AG10803 (cell line): ENCODE data around the gene PLPP2.

Experiments
- DNase-seq: peaks from one replicate; pipeline ENCODE4 v3.0.0; 2010; ENCODE audit warnings: low read depth
- H3K4me3 ChIP-seq: 2 replicates; pipeline ENCODE4 v1.5.1; 2011; ENCODE audit warnings: mild to moderate bottlenecking, low read length, control low read depth
- CTCF ChIP-seq: conservative IDR thresholded peaks from 2 replicates; pipeline ENCODE4 v1.5.1; 2011; ENCODE audit warnings: mild to moderate bottlenecking, low read length, control low read depth, inconsistent platforms

The PLPP2 gene

DNA sequence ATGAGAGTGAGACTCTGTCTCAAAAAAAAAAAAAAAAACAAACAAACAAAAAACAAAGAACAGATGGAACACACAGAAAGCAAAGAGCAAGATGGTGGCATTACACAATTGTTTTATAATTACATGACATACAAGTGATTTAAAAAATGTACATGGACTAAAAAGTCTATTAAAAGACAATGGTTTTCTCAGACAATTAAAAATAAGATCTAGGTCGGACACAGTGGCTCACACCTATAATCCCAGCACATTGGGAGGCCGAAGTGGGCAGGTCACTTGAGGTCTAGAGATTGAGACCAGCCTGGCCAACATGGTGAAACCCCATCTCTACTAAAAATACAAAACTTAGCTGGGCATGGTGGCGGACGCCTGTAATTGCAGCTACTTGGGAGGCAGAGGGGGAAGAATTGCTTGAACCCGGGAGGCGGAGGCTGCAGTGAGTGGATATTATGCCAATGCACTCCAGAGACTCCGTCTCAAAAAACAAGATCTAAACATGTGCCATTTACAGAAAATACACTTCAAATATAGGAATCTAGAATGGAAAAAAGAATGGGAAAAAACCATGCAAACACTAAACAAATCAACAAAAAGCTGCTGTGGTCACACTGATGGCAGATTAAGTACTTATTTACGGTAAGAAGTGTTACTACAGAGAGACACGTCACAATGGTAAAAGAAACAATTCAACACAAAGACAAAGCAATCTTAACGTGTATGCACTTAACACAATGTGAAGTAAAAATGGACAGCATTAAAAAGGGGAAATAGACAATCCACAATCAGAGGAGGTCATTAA is 26.7 kb upstream of the PLPP2 start:
- TF ChIP-seq CTCF = no peak
- no peak overlapping the region for H3K4me3 ChIP-seq
- DNase-seq = no peak

GRCh38 chr19:315811-316210 is 24.6 kb upstream of the PLPP2 start:
- no peak for DNase-seq
- no peak for TF ChIP-seq CTCF
- H3K4me3 ChIP-seq = no peak overlapping the region

- no peak for TF ChIP-seq CTCF
- no peak for DNase-seq
- H3K4me3 ChIP-seq = no peak overlapping the region
These were observed 23.0 kb upstream of the PLPP2 start for GRCh38 chr19:313988-314815.

GRCh38 chr19:313169-313987 is 22.2 kb upstream of the PLPP2 start:
- DNase-seq = no peak

GRCh38 chr19:311813-312261 is 20.6 kb upstream of the PLPP2 start:
- TF ChIP-seq CTCF = no peak
- no peak for DNase-seq
- no peak overlapping the region for H3K4me3 ChIP-seq

More at GRCh38 chr19:313169-313987, 22.2 kb upstream of the PLPP2 start:
- TF ChIP-seq CTCF = no peak
- H3K4me3 ChIP-seq = no peak overlapping the region

DNA sequence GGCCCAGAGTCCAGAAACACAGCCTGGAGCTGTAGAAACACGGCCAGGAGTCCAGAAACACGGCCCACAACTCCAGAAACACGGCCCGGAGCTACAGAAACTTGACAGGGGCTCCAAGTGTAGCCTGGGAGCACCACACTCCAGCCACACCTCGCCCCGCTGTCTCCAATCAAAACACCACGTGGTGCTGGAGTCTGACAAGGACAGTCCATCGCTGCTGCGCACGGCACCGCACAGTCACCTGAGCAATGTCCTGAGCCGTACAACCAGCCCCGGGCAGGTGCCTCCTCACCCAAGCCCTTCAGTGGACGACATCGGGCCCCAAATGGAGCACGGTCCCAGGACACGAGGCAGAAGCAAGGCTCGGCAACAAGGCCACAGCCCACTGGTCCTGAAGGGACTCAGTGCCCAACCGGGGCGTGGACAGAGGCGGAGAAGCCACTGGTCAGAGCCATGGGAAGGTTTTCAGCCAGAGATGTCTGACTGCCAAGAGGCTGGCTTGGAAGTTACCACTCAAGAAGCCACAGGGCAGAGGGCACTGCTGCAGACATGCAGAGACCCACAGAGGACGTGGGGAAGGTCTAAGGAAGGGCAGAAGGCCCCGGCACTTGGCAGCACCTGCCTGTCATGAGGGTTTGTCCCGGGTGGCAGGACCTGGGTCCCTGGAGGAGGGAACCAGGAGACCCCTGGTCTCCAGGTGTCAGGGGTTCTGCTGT is 19.7 kb upstream of the PLPP2 start:
- TF ChIP-seq CTCF = no peak
- no peak overlapping the region for H3K4me3 ChIP-seq
- DNase-seq = no peak
